ENCODE measurements around the gene PPP2R3A.

DNA sequence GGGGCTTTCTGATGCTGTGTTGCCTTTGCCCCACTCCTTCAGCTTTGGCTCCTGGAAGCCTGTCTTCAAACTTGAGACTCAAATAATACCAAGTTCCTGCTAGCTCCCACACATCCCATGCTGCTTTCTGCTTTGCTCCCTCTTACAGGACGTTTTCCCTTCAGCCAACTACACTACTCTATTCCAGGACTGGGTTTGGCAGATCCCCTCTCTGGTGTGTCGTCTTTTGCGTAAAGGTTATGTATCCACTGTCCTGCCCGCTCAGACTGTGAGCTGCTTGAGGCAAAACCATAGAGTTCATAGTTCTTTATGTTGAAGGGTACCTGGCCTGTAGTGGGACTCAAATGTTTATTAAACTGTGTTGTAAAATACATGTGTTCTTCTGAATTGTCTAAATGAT is 25.4 kb downstream of the PPP2R3A start:
- TF ChIP-seq RELA (CRISPR knock-in tag; IDR thresholded peaks at IDR 0.05) (no peak), HOXA7 (CRISPR knock-in tag; IDR thresholded peaks at IDR 0.05) (no peak)
- TF ChIP-seq, protein P1, sequence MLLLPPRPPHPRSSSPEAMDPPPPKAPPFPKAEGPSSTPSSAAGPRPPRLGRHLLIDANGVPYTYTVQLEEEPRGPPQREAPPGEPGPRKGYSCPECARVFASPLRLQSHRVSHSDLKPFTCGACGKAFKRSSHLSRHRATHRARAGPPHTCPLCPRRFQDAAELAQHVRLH (CRISPR knock-in tag; IDR thresholded peaks at IDR 0.05; ENCODE audit: borderline replicate concordance, low read depth) = no peak
- TF ChIP-seq, protein P2, sequence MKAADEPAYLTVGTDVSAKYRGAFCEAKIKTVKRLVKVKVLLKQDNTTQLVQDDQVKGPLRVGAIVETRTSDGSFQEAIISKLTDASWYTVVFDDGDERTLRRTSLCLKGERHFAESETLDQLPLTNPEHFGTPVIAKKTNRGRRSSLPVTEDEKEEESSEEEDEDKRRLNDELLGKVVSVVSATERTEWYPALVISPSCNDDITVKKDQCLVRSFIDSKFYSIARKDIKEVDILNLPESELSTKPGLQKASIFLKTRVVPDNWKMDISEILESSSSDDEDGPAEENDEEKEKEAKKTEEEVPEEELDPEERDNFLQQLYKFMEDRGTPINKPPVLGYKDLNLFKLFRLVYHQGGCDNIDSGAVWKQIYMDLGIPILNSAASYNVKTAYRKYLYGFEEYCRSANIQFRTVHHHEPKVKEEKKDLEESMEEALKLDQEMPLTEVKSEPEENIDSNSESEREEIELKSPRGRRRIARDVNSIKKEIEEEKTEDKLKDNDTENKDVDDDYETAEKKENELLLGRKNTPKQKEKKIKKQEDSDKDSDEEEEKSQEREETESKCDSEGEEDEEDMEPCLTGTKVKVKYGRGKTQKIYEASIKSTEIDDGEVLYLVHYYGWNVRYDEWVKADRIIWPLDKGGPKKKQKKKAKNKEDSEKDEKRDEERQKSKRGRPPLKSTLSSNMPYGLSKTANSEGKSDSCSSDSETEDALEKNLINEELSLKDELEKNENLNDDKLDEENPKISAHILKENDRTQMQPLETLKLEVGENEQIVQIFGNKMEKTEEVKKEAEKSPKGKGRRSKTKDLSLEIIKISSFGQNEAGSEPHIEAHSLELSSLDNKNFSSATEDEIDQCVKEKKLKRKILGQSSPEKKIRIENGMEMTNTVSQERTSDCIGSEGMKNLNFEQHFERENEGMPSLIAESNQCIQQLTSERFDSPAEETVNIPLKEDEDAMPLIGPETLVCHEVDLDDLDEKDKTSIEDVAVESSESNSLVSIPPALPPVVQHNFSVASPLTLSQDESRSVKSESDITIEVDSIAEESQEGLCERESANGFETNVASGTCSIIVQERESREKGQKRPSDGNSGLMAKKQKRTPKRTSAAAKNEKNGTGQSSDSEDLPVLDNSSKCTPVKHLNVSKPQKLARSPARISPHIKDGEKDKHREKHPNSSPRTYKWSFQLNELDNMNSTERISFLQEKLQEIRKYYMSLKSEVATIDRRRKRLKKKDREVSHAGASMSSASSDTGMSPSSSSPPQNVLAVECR (CRISPR knock-in tag; IDR thresholded peaks at IDR 0.05; ENCODE audit: borderline replicate concordance) = no peak

Measured in HepG2 (cell line).